GM19193 (cell line): ENCODE measurements around the gene CTSF.

Experiments used
- POLR2A ChIP-seq: IDR thresholded peaks from 4 replicates; pipeline ENCODE4 v1.6.1; 2011; ENCODE audit not compliant: insufficient read depth, insufficient read length; ENCODE audit errors: extremely low read depth

Gene CTSF

DNA sequence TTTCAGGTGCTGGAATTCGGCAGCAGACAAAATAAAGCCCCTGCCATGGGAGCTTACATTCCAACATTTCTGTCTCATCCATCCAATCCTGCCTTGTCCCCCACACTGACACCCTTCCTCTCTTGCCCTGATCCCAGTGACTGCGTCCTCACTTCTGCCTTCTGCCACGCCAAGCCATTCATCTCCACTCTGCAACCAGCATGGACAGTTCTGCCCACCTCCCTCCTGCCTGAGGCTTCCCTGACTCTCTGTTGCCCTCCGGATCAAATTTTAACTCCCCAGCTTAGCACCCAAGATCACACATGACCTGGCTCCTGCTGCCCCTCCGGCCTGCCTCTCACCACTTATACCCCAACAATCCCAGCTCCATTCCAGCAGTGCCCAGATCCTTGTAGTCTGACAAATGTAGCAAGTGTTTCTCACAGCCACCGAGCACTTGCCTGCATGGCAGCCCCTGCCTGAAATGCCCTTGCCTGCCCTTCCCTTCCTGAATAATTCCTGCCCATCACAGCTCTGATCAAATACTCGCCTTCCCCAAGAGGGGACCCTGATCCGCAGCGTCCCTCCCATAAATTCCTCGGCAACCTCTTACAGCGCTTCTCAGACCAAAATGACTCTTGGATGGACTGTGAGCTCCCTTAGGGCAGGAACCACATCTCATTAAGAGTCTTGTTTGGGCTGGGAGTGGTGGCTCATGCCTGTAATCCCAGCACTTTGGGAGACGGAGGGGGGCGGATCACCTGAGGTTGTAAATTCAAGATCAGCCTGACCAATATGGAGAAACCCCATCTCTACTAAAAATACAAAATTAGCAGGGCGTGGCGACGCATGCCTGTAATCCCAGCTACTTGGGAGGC, 19.4 kb downstream of the CTSF start:
- no peak for TF ChIP-seq POLR2A

GRCh38 chr11:66548041-66548440, 20.4 kb downstream of the CTSF start:
- no peak for TF ChIP-seq POLR2A

DNA sequence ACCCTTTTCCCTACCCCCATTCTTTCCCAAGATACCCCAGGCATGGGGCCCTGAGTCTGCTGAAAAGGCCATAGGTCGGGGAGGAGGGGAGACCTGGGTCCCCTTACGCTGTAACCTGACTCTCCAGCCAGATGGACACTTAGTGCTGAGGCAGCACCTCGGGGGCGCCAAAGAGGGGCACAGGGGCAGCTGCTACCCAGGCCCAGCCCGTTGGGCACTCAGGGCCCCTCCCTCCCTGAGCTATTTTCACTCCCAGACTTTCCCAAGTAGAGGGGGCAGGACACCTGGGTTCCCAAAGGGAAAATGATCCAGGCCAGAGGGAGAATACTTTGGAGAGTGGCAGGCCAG, 20.8 kb downstream of the CTSF start:
- no peak for TF ChIP-seq POLR2A

DNA sequence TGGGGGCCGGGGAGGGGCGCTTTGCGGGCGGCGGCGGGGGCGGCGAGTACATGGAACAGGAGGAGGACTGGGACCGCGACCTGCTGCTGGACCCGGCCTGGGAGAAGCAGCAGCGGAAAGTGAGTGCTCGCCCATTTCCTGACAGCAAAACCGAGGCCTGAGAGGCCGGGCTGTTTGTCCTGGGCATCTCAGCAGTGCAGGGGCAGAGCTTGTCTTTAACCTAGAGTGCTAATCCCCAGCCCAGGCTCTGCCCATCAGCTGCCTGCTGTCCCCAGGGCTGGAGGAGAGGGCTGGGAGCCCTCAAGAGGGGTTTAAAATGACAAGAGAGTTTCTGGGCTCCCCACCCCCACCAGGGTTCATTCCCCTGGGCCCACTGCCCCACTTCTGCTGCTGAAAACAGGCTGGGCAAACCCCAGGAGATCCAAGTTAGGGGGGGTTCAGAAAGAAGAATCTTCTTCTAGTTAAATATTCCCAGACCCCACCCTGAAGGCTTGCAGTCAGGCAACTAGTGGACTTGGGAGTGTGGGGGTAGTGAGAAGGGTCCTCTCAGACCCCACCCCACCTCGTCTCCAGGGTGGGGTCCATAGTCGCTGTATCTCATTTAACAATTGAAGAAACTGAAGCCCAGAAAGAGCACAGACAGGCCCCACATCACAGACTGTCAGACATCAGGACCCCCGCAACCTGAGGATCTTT, 21.3 kb downstream of the CTSF start:
- no peak for TF ChIP-seq POLR2A

DNA sequence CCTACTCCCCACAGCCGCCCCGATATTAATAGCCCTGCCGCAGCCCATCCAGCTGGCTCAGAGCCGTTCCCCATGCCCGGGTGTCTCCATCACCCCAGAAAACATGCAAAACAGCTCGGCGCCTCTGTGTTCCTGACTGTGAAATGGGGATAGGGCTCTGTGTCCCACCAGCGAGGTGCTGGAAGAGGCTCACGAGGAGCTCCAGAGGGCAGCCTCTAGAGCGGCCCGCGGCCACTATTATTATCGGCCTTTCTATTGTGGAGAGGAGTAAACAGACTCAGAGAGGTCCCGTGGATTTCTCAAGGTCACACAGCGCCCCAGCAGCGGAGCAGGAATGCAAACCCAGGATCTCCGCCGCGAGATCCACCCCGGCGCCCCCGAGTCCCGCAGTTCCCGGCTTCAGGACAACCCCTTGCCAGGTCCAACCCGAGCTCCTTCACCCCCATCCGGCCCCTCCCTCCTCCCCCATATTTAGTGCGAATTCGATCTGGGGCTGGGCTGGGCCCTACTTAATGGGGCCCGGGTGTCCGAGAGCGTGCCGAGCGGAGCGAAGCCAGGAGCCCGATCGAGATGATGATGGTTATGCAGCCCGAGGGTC, 21.9 kb downstream of the CTSF start, which contains the start of gene ACTN3:
TSS of gene ACTN3 (plus strand) at position 536 of the 598 bp plus-strand sequence. CDS start at position 571, 35 bp downstream.
- no peak for TF ChIP-seq POLR2A

DNA sequence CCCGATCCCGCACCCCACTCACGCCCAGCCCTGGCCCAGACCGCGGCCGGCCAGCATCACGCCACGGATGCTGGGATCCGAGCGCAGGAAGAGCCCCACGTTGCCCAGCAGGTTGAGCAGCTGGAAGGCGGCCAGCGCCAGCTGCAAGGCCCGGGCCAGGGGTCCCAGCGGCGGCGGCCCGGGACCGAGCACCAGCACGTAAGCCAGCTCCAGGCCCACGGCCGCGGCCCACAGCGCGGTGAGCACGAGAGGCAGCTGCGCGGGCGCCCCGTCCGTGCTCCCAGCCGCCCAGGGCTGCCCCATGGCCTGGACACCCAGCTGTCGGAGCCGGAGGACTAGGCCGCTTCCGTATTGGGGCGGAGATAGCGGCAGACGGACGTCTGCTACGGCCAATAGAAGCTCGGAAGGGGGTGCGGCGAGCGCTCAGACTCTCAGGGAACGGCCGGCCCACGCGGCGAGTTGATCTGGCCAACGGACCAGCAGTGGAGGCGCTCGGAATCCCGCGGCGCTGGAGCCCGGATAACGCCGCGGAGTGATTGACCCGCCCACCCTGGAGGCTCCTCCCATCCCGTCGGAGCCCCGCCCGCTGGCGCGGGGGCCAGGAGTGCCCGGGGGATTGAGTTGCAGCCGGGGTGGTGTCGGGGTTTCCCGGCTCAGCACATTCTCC, 22.6 kb downstream of the CTSF start, which contains the start of gene ZDHHC24:
TSS of gene ZDHHC24 (minus strand) at position 348 of the 667 bp plus-strand sequence. CDS start at position 303, 45 bp downstream.
- TF ChIP-seq POLR2A = peak; percentile 75

- TF ChIP-seq POLR2A = no peak
Measured at GRCh38 chr11:66543263-66544107, 24.9 kb downstream of the CTSF start.

DNA sequence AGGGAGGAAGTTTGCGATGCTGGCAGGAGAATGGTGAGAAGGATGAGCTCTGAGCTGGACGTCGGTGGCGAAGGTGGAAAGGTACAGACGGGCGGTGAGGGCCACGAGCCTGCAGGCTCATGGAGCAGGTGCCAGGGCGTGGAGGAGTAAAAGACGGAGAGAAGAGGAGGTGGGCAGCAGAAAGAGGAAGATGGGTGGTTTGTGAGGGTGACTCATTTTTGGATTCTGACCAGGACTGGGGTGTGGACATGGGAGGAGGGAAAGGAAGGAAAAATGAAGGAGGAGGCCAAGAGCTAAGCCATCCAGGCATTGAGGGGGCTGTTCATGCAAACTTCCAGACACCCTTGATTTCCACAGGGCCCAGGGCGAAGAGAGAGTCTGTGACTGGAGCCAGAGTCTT, 26.0 kb downstream of the CTSF start:
- no peak for TF ChIP-seq POLR2A

- no peak for TF ChIP-seq POLR2A
Measured at GRCh38 chr11:66541892-66542291, 26.5 kb downstream of the CTSF start.

- no peak for TF ChIP-seq POLR2A
Measured at GRCh38 chr11:66539870-66540213, 28.6 kb downstream of the CTSF start.

DNA sequence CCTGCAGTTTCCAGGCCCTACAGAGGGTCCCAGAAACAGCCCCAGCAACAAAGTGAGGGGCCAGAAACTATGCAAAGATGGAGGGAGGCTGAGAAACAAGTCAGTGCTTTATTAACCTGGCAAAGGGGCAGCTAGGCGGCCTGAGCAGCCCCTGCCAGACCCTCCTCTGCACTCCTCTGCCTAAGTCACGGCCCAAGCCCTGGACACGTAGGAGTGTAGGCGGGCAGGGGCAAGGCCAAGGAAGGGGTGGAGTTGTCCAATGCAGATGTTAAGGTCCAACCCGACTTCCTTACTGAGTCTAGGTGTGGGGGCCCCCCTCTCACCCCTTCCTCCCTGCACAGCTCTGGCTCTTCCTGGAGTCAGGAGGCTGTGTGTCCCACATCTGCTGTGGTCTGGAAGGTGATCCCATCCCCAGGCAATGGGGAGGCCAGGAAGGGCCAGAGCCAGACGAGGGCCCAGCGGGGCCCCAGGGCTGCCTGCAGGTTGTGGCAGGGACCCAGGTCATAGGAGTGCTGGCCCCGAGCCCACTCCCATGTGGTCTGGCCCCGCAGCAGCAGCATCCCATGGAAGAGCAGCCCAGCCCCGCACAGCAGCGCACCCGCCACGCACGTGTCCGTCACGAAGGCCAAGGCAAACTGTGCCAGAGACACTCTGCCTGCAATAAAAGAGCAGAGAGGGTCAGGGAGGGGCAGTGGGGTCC, 29.1 kb downstream of the CTSF start:
- TF ChIP-seq POLR2A = no peak

DNA sequence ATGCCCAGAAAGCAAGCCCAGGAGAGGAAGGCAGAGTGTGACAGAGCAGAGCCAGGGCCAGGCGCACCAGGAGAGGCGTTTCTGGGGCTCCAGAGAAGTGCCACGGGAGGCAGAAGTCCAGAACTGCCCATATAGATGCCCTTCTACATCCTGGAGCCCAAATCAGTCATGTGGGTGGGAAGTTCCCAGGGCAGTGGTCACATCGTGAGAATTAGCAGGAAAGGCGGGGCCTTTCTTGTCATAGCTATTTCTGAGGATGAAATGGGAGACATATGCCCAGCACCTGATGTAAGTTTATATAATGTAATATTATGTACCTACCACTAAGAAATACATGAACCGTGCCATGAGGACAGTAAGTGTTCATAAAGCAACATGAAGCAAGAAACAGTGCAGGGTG, 35.6 kb downstream of the CTSF start:
- TF ChIP-seq POLR2A = no peak

DNA sequence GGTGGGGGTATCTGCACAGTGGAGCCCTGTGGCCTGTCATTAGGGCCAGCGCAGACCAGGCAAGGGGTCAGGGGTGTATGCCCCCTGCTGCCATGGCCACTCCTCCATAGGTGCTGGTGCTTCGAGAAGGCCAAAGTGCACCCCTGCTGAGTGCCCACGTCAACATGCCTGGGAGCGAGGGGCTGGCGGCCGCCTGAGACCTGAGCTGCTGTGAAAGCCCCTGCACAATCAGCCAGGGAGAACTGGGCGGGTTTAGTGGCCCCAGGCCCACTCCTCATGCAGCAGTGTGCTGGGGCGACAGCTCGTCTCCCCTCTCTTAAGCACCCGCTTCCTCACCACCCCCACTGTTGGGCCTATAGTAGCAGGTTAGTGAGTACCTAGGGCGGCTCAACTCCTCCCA, 36.6 kb downstream of the CTSF start:
- no peak for TF ChIP-seq POLR2A
